NCI-H2227 (cell line): Measurements from ENCODE around the gene OR56B1.

Experiments
- DNase-seq: peaks from one replicate; lab custom pipeline; 2025; ENCODE audit not compliant: unreplicated experiment; lab: John Stamatoyannopoulos, UW

The OR56B1 gene

DNA sequence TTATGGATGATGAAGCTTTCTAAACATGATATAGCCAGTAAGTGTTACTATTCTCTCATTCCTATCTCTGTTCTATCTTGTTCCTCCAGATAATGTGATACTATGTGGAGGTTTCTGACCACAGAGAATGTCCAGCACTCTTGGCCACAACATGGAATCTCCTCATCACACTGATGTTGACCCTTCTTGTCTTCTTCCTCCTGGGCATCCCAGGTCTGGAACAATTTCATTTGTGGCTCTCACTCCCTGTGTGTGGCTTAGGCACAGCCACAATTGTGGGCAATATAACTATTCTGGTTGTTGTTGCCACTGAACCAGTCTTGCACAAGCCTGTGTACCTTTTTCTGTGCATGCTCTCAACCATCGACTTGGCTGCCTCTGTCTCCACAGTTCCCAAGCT is 9.9 kb upstream of the OR56B1 start:
- no peak for DNase-seq

DNA sequence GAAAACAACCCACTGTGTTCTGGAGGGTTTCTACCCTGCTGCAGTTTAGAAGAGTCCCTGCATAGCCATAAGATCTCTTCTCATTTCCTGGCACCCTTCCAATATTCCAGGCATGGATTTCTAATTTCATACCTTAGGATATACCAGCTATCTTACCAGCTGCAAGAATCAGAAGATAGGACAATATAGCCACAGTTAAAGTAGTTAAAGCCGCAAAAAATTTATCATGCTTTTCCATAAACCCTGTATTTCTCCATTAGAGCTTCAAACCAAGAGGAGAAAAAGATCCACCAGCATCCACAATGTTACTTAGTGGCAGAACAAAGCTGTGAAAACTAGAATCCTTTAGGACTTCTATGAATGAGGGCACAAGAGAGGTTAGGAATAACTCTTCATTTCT is 8.6 kb upstream of the OR56B1 start:
- no peak for DNase-seq

DNA sequence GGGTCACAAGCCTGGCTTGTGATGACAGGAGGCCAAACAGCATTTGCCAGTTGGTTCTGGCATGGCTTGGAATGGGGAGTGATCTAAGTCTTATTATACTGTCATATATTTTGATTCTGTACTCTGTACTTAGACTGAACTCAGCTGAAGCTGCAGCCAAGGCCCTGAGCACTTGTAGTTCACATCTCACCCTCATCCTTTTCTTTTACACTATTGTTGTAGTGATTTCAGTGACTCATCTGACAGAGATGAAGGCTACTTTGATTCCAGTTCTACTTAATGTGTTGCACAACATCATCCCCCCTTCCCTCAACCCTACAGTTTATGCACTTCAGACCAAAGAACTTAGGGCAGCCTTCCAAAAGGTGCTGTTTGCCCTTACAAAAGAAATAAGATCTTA is 843 bp downstream of the OR56B1 start:
- DNase-seq: no peak

DNA sequence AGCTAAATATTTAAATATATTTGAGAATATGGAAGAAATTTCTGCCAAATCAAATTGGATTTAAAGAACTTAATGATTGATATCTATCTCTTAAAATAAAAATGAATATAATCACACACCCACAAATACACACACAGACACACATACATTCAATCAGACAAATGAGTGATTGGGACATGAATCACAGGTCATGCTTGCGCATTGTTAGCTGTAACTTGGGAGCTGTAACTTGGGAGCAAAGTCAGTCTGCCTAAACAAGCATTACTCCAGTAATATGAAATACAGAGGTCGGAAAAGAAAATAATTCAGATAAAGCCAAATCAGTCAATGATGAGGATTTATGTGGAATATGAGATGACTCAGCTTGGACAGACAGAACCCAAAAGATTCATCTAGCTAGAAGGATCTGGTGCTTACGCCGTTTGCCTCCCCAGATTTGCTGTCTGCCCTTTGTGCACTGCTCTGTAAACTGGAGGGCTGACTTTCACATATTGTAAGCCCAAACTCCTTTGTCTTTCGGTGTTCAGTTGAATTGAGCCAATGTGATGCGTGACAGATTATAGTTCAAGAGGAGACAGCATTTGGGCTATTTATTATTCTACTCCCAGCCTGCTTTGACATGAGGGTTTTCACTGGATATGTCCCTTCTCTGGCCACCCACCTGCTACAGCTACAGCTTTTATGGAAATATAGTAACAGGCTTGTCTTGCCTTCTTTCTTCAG is 1.6 kb downstream of the OR56B1 start:
- DNase-seq: no peak

DNA sequence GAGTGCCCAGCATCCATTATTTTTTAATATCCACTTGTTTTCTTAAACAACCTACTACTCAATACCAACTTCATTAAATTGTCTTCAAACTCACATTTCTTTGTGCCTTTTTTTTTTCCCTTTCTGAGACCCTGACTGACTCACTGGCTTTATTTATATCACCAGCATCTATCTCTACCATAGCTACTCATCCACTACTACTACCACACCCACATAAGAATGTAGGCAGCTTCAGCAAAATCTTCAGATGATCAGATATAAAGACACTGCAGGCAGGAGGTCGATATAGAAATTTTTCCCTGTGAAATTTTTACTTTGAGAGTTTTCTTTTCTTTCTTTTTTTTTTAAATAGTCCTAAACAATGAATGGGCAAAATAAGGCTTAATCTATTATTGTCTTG is 2.2 kb downstream of the OR56B1 start:
- no peak for DNase-seq

DNA sequence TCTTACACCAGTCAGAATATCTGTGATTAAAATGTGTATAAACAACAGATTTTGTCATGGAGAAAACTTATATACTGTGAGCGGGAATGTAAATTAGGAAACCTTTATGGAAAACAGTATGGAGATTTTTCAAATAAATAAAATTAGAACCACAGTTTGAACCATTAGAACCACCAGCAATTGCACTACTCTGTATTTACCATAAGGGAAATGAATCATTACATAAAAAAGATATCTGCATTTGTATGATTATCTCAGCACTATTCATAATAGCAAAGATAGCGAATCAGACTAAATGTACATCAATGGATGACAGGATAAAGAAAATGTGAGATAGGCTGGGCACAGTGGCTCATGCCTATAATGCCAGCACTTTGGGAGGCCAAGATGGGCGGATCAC is 10.4 kb downstream of the OR56B1 start:
- no peak for DNase-seq

DNA sequence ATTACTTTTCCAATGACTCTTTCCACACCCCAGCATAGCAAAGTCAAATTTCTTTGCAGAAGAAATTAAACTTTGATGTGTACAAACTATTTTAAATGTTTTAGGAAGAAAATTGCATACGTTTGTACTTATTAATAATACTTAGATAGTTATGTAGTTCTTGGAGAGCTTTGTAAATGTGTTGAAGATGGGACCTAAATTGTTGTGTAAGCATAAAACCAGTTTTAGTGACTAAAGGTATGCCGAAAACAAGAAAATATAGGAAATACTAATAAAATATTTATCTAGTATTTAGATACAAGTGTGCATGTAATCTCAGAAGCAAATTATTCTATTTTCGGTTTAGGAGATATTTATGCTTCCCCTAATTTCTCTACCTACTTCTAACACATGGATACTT is 13.6 kb downstream of the OR56B1 start:
- DNase-seq: no peak

DNA sequence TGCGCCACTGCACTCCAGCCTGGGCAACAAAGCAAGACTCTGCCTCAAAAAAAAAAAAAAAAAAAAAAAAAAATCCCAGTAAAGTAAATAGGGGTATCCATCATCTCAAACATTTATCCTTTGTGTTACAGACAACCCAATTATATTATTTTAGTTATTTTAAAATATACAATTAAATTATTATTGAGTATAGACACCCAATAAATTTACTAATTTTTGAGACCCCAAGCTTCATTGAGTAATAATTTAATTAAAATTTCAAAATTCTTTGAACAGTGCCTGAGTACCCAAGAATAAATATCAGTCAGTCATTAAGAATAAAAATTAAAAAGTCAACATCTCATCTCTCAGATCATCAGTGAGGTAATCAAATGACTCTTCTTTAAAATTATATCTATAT is 17.7 kb downstream of the OR56B1 start, which contains the start of gene OR52N4:
TSS of gene OR52N4 (plus strand) at position 301 of the 400 bp plus-strand sequence. CDS start 498 bp downstream, outside the sequence.
- DNase-seq: no peak

DNA sequence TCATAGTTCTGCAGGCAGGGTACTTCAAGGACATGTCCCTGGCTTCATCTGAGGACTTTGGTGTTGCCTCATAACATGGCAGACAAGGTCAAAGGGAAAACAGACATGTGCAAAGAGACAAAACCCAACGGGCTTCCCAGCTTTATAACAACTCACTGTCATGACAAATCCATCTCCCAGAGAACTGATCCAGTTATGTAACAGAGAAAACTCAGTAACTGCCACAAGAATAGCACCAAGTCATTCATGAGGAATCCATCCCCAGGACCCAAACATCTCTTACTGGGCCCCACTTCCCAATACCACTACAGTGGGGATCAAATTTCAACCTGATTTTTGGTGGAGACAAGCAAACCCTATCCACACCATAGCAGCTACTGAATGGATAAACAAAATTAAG is 30.8 kb downstream of the OR56B1 start:
- no peak for DNase-seq

DNA sequence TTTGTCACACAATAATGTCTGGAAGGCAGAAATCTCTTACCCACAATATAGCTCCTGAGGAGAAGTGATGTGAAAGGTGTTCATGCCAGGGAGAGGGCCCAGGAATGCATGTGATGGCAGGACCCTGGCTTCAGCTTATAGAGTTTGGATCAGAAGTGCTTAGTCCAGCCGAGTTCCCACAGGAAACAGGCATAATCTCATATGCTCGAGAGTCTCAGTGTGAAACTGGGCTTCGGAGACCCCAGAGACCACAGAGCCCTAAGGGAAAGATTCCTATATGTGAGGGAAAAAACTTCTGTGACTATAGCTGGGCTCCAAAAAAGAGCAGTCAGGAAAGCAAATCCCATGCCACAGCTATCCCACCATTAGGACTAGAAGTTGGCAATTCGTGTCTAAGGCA is 47.0 kb downstream of the OR56B1 start, which contains the start of gene OR52N5:
TSS of gene OR52N5 (minus strand) at position 101 of the 400 bp plus-strand sequence. CDS start 4,721 bp downstream, outside the sequence.
- DNase-seq: no peak
